Measurements from ENCODE around the gene ZNF219.

Gene ZNF219

DNA sequence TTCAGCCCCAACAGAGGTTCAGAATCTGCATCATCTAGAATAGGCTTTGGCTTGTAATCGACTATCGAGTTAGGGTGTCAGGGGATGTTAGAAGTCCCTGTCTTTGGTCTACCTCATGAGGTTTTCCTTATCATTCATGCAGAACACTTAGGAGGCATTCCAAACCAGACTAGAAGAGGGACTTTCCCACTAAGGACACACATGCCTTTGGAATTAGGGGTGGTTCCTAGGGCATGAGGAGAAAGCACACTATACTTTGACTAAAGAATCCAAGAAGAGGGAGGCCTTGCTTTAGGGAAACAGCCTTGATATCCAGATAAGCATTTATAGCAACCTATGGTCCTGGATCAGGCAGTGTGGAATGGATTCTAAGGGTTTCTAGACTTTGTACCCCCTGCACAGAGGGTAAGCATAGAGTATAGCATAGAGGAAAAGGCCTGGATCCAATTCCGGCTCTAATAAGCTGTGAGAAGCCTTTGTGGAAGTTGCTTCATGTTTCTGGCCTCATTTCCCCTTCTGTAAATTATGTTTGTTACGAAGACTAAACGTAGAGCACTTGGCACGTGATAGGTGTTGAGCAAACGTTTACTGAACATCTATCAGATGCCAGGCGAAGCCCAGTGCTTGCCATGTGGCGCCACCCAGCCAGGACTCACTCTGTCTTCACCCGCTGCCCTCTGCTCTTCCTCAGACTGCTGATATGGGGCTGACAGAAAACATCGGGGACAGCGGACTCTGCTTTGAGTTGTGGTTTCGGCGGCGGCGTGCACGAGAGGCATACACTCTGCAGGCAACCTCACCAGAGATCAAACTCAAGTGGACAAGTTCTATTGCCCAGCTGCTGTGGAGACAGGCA, 13.2 kb downstream of the ZNF219 start:
- ATAC-seq, result no peak

- ATAC-seq, result no peak
Observed at GRCh38 chr14:21084396-21084795, 14.1 kb downstream of the ZNF219 start.

DNA sequence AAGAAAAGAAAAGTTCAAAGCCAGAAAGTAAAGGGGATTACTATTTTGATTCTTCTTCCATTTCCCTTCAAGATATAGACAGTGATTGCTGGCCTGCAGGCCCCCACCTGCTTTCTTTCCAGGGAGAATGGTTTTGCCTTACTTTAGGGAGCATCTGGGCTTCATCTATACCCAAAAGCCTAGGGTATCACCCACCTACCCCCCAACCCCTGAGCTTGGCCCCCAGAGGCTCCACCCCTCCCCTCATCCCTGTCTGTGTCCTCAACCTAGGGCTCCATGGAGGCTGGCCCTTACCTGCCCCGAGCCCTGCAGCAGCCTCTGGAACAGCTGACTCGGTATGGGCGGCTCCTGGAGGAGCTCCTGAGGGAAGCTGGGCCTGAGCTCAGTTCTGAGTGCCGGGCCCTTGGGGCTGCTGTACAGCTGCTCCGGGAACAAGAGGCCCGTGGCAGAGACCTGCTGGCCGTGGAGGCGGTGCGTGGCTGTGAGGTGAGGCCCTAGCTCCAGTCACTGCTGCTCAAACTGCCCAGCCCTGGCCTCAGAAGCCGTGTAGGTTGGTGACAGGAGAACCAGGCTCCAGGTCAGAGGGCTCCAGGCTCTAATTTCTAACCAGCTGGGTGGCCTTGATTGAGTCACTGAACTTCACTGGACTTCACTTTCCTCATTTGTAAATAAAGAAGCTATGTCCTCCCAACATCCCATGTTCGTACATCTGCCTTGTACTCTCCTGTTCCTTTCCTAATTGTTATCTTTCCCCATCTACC, 14.7 kb downstream of the ZNF219 start:
- ATAC-seq, result no peak

DNA sequence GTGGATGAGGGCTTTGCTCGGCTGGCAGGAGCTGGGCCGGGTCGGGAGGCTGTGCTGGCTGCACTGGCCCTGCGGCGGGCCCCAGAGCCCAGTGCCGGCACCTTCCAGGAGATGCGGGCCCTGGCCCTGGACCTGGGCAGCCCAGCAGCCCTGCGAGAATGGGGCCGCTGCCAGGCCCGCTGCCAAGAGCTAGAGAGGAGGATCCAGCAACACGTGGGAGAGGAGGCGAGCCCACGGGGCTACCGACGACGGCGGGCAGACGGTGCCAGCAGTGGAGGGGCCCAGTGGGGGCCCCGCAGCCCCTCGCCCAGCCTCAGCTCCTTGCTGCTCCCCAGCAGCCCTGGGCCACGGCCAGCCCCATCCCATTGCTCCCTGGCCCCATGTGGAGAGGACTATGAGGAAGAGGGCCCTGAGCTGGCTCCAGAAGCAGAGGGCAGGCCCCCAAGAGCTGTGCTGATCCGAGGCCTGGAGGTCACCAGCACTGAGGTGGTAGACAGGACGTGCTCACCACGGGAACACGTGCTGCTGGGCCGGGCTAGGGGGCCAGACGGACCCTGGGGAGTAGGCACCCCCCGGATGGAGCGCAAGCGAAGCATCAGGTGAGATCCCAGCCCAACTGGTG, 16.8 kb downstream of the ZNF219 start:
- no peak for ATAC-seq

GRCh38 chr14:21078726-21079125, 19.7 kb downstream of the ZNF219 start:
- no peak for ATAC-seq

DNA sequence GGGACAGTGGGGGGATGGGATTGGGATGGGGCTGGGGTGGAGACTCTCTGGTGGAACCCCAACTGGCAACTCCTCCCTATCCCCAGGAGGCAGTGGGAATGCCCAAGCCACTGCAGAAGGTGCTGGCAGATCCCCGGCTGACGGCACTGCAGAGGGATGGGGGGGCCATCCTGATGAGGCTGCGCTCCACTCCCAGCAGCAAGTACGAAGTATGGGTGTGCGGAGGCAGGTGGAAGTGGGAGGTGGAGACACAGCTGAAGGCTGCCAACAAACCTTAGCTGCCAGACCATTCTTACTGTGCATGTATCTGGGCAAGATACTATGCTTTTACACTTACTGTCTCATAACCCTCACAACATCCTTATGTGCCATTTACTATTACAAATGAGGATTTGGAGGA, 20.2 kb downstream of the ZNF219 start:
- ATAC-seq, result no peak

DNA sequence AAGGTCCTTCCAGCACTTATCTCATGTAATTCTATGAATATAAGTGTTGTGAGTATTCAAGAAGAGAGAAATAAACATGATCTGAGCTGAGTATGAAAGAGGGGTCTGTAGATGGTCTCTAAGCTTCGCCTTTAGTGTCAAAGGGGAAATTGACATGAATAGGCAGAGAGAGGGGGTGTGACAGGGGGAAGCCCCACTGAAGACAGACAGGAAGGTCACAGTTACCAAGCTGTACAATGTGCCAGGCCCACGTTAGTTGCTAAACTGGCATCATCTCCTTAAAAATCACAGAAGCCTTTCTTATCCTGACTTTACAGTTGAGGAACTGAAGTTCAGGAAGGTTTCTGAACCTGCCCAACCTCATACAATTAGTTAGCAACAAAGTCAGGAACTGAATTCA, 20.8 kb downstream of the ZNF219 start:
- ATAC-seq, result no peak

DNA sequence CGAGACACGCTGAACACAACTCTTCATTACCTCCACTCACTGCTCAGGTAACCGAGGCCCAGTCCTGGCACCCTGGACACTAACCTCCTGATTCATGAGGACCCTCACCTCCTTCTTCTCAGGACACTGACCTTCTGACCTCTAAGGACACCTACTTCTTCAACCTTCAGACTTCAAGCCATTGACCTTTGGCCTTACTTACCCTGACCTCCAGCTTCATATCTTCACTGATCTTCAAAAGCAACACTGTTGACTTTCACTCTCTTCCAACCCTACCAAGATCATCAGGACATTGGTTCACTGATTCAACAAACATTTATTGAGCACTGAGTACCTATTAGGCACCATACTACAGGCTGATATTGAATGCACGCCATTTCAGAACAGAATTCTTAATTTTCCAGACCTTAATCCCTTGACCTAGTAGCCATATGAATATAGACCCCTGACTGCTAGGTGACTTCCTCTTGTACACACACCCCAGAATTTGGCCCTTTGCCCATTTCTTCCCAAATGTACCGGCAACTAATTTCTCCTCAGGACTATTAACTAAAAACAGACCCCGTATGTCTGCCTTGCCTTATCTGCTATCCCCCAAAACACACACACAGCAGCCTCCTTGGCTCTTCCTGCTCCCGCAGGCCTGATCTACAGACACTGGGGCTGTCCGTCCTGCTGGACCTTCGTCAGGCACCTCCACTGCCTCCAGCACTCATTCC, 22.6 kb downstream of the ZNF219 start:
- ATAC-seq, result no peak

- no peak for ATAC-seq
Observed at GRCh38 chr14:21074398-21075272, 23.8 kb downstream of the ZNF219 start.

GRCh38 chr14:21073921-21074320, 24.5 kb downstream of the ZNF219 start:
- ATAC-seq, result no peak

DNA sequence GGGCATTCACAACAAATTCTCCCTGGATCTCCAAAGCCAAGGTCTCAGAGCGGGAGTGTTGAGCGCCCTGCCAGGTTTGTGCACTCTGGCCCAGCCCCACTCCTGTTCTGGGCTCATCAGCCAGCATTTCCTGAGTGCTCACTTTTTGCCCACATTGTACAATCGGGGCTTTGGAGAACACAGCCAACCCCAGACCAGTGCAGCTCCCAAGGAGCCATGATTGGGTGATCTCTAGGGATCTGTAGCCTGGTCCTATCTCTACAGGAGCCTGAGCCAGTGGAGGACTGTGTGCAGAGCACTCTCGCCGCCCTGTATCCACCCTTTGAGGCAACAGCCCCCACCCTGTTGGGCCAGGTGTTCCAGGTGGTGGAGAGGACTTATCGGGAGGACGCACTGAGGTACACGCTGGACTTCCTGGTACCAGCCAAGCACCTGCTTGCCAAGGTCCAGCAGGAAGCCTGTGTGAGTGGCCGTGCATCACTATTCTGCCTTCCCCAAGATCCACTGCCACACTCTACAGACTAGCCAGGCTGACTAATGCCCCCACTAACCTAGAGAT, 25.6 kb downstream of the ZNF219 start:
- no peak for ATAC-seq

DNA sequence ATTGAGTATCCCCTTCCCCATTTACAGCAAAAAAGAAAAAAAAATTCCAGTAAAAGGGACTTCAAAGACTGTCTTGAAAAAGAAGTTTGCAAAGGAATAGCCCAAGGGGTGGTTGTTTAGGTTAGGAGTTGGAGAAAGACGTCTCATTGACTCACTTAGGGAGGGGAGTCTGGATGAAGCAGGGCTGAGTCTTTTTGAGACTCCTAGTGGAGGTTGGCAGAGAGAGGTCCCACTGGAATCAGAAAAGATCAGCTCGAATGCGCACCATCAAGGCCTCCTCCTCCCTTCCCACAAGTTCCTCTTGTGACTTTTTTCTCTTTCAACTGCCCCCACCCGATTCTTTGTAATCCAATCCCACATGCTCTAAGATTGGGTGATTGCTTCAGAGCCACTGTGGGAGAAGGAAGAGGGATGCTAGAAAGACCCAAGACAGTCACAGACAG, 26.4 kb downstream of the ZNF219 start:
- ATAC-seq, result no peak

- ATAC-seq, result peak; percentile 55 to 65
Observed at GRCh38 chr14:21071225-21072030, 27.0 kb downstream of the ZNF219 start.

DNA sequence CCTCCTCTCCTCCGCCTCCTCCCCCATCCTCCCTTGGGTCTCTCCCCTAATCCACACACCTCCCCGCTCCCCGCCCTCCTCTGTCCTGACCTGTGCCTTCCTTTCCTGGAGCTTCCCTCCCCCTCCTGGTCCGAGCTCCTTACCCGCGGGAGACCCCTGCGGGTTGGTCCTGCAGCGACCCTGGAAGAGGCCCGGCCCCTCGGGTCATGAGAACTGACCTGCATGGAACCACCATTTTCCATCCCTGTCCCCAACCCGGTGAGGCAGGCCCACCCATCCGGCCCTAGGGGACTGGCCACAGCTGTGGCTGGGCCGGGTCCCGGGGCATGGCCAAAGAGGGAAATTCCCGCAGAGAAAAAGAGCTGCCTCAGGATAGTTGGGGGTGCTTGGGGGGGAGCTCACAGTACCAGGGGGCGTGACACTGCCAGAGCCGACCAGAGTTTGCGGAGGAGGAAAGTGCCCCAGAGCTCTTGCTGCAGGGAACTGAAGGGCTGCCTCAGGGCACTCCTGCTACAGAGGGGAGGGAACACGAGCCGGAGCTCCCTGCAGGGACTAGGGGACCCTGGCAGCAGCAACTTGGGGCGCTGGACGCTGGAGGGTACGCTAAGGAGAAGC, 27.7 kb downstream of the ZNF219 start:
- peak; percentile 16 to 21 for ATAC-seq

DNA sequence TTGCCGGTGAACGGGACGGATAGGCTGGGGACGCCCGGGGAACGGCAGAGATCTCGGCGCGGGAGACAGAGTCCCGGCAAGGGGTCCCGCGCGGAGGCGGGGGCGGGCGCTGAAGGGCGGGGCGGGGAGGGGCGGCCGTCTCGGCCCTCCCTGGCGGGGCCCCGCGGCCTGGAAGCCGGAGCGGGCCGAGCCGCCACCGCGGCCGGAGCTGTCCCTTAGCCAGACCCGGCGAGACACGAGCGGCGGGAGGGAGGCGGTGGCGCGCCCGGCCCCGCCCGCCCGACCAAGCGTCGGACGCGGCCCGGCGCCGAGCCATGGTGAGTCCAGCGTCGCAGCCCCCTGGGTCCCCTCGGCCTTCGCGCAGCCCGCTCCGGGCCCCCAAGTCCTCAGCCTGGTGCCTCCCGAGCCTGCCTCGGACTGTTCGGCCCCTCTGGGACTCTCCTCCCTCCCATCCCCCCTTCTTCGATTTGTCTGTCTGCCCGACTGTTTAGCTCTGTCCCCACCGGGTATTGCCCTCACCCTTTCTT, 28.3 kb downstream of the ZNF219 start, which contains the start of gene ARHGEF40:
Gene ARHGEF40 (plus strand): TSS at position 222 of the 527 bp plus-strand sequence. CDS start 93 bp downstream, at position 315.
- no peak for ATAC-seq

DNA sequence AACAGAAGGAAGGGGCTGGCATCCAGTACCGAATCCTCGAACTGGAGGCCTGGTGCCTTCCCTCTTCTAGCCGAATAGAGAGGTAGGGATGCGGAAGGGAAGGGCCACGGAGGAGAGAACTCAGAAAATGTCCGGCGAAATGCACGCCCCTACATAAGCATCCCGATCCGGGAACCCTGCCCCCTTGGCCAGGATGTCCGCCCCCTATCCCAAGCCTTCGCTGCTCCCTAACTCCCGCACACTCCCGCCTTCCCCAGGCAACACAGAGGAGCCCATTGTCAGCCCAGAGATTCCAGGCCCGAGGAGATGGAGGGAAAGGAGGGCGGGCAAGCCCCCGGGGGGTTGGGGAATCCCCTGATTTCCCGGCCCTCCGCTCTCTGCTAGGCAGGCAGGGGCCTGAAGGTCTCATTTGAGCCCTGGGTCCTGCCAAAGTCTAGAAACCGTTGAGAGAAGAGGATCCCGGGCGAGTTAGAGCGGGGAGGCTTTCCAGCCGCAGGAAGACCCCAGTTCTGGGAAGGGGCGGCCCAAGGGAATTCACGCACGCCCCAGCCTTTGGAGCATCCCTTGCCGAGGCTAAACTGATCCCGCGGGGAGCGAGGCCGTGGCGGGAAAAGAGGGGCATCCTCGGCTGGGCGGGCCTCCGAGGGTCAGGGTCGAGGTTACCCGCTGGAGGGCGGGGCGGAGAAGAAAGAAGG, 28.9 kb downstream of the ZNF219 start:
- ATAC-seq, result no peak

DNA sequence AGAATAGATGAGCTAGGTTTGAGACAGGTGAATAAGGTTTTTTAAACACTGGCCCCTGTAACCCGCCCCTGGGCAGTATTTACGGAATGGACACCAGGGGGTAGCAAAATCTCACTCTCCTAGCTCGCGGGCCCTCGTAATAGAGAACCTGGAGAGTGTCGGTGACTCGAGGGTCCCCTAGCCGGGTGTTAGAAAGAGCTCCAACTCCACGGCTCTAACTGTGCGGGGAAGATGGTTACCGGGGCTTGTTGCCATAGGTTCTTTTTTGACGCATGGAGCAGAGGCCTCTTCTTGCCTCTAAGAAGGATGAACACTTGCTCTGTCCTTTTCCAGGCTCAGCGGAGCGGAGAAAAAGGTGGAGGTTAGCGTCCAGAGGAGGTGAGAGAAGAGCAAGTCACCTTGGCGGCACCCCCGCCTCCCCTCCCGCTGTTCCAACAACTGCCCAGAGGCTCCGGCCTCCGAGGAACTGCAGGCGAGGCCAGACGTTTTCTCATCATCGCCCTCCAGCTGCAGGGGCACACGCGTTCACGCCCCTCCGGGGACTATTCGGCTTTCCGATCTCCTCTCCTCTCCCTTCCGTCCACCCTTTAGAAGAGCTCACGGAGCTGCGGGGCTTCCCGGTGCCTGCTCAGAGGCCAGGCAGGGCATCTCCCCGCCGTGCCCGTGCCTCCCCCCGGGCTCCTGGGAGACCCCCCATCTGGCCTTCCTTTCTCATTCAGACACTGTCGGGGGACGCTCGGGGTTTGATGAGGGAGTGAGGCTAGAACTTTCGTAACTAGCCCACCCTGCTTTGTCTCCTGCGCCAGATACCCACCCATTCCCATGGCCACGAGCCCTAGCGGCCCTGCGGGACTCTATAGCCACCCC, 29.7 kb downstream of the ZNF219 start:
- peak; percentile 51 to 58 for ATAC-seq
